Ishikawa (cell line): ENCODE data around the gene PPP1R2C.

Source experiments
- REST ChIP-seq: IDR thresholded peaks from 2 replicates; pipeline ENCODE4 v1.6.1; 2012; ENCODE audit warnings: low read depth, mild to moderate bottlenecking
- YY1 ChIP-seq: IDR thresholded peaks from 2 replicates; pipeline ENCODE4 v1.6.1; 2012; ENCODE audit warnings: low read depth

- no peak for TF ChIP-seq REST
- TF ChIP-seq YY1, result no peak
Measured at GRCh38 chrX:42732506-42732905, 45.5 kb downstream of the PPP1R2C start.
